ENCODE measurements around the gene C3orf62.
"Not testable (repeated sequence)": the region's sequence is repeated elsewhere in the genome, so short reads cannot be mapped to it uniquely, and the experiment has no call there.

Gene C3orf62

DNA sequence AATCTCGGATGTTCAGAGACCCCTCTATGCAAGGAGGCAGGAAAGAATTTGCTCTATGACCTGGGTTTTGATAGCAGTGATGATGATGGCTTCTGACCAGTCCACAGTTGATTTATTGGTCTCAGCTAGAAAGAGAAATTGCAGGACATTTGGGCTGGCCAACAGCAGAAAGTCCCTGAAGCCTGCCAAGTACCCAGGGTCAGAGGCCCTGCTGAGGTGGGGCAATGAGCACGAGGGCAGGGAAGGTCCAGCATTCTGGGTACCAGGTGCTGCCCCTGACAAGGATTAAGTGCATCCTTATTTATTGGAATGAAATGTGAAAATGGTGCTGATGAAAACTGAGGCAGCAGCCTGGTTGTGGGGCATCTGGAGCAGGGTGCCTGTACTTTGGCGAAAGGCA lies 19.8 kb downstream of the C3orf62 start:
- TF ChIP-seq, protein P1, sequence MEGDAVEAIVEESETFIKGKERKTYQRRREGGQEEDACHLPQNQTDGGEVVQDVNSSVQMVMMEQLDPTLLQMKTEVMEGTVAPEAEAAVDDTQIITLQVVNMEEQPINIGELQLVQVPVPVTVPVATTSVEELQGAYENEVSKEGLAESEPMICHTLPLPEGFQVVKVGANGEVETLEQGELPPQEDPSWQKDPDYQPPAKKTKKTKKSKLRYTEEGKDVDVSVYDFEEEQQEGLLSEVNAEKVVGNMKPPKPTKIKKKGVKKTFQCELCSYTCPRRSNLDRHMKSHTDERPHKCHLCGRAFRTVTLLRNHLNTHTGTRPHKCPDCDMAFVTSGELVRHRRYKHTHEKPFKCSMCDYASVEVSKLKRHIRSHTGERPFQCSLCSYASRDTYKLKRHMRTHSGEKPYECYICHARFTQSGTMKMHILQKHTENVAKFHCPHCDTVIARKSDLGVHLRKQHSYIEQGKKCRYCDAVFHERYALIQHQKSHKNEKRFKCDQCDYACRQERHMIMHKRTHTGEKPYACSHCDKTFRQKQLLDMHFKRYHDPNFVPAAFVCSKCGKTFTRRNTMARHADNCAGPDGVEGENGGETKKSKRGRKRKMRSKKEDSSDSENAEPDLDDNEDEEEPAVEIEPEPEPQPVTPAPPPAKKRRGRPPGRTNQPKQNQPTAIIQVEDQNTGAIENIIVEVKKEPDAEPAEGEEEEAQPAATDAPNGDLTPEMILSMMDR (conservative IDR thresholded peaks at IDR 0.05; ENCODE audit: control insufficient read depth, insufficient read depth, low read depth, low read length), result no peak
- H3K4me3 ChIP-seq (ENCODE audit: control insufficient read depth, low read depth, low read length), result no peak overlapping the region
- no peak for DNase-seq (ENCODE audit: low read depth)

DNA sequence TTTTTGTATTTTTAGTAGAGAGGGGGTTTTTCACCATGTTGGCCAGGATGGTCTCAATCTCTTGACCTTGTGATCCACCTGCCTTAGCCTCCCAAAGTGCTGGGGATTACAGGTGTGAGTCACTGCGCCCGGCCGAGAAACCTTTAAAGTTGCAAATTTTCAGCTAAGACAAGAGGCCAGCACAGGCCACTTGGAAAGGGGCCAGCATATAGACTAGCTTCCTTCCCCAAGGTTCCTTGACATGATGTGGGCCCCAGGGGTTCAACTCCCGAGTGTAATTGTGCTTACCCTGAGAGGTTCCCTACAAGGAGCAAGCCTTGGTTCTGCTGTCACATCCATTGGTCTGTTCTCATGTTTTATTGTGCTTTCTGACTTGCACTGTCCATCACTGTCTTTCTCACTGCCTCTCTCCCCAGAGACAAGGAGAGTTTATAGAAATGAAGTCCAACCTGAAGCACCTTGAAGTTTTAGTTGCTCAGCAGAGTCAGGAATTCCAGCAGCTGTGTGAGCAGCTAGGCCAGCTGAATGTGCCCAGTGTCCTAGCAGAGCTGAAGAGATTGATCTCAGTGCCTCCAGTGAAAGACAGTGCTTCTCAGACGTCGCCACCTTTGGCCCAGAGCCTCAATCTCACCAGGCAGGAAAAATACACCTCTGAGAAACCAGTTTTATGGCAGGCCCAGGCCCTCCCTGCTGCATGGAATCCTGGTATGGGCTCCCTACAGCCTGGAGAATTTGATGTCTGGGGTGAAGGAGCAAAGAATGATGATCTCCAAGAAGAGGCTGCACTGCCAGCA lies 21.1 kb downstream of the C3orf62 start:
- TF ChIP-seq, protein P1 (conservative IDR thresholded peaks at IDR 0.05; ENCODE audit: control insufficient read depth, insufficient read depth, low read depth, low read length), result no peak

DNA sequence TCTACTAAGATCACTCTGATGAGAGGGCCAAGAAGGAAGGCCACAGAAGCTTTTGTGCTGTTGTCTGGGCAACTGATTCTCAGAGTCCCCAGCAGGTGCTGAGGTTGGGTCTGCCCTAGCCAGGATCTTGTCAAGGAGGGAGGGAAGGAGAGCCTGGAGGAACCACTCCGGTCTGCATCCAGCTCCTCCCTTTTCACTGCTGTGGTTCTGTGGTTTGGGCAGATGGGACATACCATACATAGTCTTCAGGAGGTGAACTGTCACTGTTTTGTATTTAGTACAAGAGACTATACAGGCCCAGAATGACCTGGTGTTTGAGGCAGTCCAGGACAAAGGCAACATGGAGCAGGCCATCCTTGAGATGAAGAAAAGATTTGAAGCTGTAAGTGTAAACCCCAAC lies 21.9 kb downstream of the C3orf62 start:
- TF ChIP-seq, protein P1 (conservative IDR thresholded peaks at IDR 0.05; ENCODE audit: control insufficient read depth, insufficient read depth, low read depth, low read length), result no peak
- H3K4me3 ChIP-seq (ENCODE audit: control insufficient read depth, low read depth, low read length), result no peak overlapping the region
- no peak for DNase-seq (ENCODE audit: low read depth)

More for the DNA sequence above, 21.1 kb downstream of the C3orf62 start:
- DNase-seq (ENCODE audit: low read depth), result no peak
- H3K4me3 ChIP-seq (ENCODE audit: control insufficient read depth, low read depth, low read length), result no peak overlapping the region

DNA sequence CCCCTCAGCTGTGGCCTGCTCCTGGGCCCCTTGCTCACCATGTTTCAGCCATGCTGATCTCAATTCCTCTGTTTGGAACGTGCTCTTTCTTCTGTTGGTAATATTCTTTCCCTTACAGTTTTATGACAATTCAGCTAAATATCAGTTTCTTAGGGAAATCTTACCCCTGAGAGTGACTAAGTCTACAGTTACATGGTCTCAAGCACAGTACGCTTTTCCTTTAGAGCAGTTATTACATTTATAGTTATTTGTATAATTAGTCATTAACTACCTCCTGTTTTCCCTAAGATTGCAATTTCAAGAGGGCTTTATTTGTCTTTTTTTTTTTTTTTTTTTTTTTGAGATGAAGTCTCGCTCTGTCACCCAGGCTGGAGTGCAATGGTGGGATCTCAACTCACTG lies 23.5 kb downstream of the C3orf62 start:
- DNase-seq (ENCODE audit: low read depth), result no peak
- TF ChIP-seq, protein P1 (conservative IDR thresholded peaks at IDR 0.05; ENCODE audit: control insufficient read depth, insufficient read depth, low read depth, low read length), result no peak

DNA sequence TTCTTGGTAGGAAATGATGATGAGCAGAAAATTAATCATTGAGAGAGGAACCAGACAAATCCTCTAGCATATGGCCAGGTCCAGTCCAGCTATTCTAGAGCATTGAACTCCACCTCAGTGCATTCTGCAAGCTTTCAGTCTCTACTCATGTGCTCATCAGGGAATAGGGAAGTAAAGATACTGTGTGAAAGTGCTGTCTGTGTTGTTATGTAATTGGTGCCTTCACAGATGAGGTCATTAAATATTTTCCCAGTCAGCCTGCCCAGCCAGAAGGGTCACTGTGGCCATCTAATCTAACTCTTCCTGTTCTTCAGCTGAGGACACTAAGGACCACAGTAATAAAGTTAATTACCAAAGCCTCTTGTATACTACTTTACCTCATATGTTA lies 28.2 kb downstream of the C3orf62 start:
- H3K4me3 ChIP-seq (ENCODE audit: control insufficient read depth, low read depth, low read length), result no peak overlapping the region
- DNase-seq (ENCODE audit: low read depth), result peak; percentile 42
- TF ChIP-seq, protein P1 (conservative IDR thresholded peaks at IDR 0.05; ENCODE audit: control insufficient read depth, insufficient read depth, low read depth, low read length), result no peak

More for the DNA sequence above, 23.5 kb downstream of the C3orf62 start:
- no peak overlapping the region for H3K4me3 ChIP-seq (ENCODE audit: control insufficient read depth, low read depth, low read length)

DNA sequence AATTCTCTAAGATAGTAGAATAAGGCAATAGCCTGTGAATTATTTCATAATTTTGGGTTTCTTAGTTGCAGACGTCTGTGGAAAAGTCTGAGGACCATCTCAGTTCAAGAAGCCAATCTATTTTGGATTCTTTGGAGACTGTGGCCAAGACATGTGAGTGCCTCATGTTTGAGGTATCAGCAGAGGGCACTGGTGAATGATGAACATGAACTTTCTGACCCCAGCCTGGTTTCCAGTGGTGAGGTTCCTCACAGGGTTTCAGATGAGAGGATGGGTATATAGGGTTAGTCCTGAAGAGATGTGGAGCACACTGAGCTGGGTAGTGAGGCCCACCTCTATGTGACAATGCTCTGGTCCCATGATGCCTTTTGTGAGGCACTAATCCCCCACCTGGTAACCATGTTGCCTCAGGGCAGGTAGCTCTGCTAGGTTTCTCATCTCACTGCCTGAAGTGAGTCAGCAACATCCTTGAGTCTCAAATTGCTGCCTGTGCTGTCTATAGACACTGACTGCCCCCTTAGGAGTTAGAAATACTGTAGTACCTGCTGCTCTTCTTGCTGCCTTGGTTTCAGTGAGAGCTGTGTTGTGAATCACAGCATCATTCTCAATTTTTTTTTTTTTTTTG lies 32.3 kb downstream of the C3orf62 start:
- no peak for DNase-seq (ENCODE audit: low read depth)
- no peak overlapping the region for H3K4me3 ChIP-seq (ENCODE audit: control insufficient read depth, low read depth, low read length)
- TF ChIP-seq, protein P1 (conservative IDR thresholded peaks at IDR 0.05; ENCODE audit: control insufficient read depth, insufficient read depth, low read depth, low read length), result no peak

DNA sequence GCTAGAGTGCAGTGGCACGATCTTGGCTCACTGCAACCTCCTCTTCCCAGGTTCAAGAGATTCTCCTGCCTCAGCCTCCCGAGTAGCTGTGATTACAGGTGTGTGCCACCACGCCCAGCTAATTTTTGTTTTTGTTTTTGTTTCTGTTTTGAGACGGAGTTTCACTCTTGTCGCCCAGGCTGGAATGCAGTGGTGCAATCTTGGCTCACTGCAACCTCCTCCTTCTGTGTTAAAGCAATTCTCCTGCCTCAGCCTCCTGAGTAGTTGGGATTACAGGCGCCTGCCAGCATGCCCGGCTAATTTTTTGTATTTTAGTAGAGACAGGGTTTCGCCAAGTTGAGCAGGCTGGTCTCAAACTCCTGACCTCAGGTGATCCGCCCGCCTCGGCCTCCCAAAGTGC lies 36.9 kb downstream of the C3orf62 start:
- H3K4me3 ChIP-seq (ENCODE audit: control insufficient read depth, low read depth, low read length); DNase-seq (ENCODE audit: low read depth): not testable (repeated sequence)

Measured in fibroblast of mammary gland (primary cell).